A673 (cell line): ENCODE measurements around the gene SRRT. TPM values are rescaled to one million over a fixed set of nuclear protein-coding genes. Genes with fewer than 3 reads are reported as not detected.

ENCODE experiments used
- BruUV-seq: library from RNA; stranded (reverse); fragments of 400-500 nt; replicated peaks from 2 replicates; lab custom pipeline; 2021; lab: Mats Ljungman, UMichigan
- CTCF ChIA-PET: fragments of 300-600 bp; sonication (Branson Sonifier 250); formaldehyde crosslinking; loops from one replicate; lab custom pipeline; 2022; ENCODE audit warnings: antibody characterized with exemption; lab: Charles Lee
- POLR2A ChIA-PET: fragments of 300-600 bp; sonication (Branson Sonifier 250); formaldehyde crosslinking; loops from one replicate; lab custom pipeline; 2022; ENCODE audit warnings: antibody characterized with exemption; ENCODE audit not compliant: low non-redundant PET; lab: Charles Lee
- DNase-seq: peaks from one replicate; pipeline ENCODE4 v3.0.0-alpha.2; 2015; ENCODE audit warnings: low spot score
- H3K27ac ChIP-seq: fragments of 200-600 bp; sonication (generic); 2 replicates; pipeline ENCODE4 v1.5.1; 2016; ENCODE audit warnings: mixed run types, low read depth, mild to moderate bottlenecking, mixed read lengths, antibody characterized with exemption, low read length; ENCODE audit not compliant: poor library complexity, severe bottlenecking
- H3K27me3 ChIP-seq: fragments of 200-600 bp; sonication (generic); replicated peaks from 2 replicates; pipeline ENCODE4 v1.6.1; 2017; ENCODE audit warnings: mixed run types, low read depth, mild to moderate bottlenecking, mixed read lengths, antibody characterized with exemption, low read length; ENCODE audit not compliant: insufficient read depth, poor library complexity
- H3K36me3 ChIP-seq: fragments of 200-600 bp; sonication (generic); 2 replicates; pipeline ENCODE4 v1.6.1; 2016; ENCODE audit warnings: mixed run types, mild to moderate bottlenecking, mixed read lengths, antibody characterized with exemption, low read length; ENCODE audit not compliant: insufficient read depth, poor library complexity, severe bottlenecking
- H3K4me1 ChIP-seq: fragments of 200-600 bp; sonication (generic); 2 replicates; pipeline ENCODE4 v1.6.1; 2017; ENCODE audit warnings: mixed run types, mild to moderate bottlenecking, mixed read lengths, antibody characterized with exemption, low read length; ENCODE audit not compliant: insufficient read depth, poor library complexity, severe bottlenecking
- H3K4me3 ChIP-seq: fragments of 200-600 bp; sonication (generic); 2 replicates; pipeline ENCODE4 v1.5.1; 2016; ENCODE audit warnings: low read depth, mixed run types, mild to moderate bottlenecking, mixed read lengths, low read length; ENCODE audit not compliant: poor library complexity, severe bottlenecking
- H3K9me3 ChIP-seq: fragments of 200-600 bp; sonication (generic); 2 replicates; pipeline ENCODE4 v1.6.1; 2016; ENCODE audit warnings: mixed run types, low read depth, mild to moderate bottlenecking, mixed read lengths, antibody characterized with exemption, low read length; ENCODE audit not compliant: poor library complexity, severe bottlenecking
- CTCF ChIP-seq: fragments of 300-800, 200-600 bp; sonication (generic); conservative IDR thresholded peaks from 2 replicates; pipeline ENCODE4 v1.5.1; 2017; ENCODE audit warnings: low read depth, mild to moderate bottlenecking, antibody characterized with exemption, low read length, moderate library complexity, mixed read lengths
- EZH2 ChIP-seq: fragments of 200-600 bp; sonication (generic); IDR thresholded peaks from 2 replicates; pipeline ENCODE4 v1.6.1; 2017; ENCODE audit warnings: borderline replicate concordance, low read depth, mild to moderate bottlenecking, mixed read lengths, antibody characterized with exemption, low read length; ENCODE audit not compliant: poor library complexity, severe bottlenecking
- intact Hi-C: fragments of 100-400 bp; cut with micrococcal nuclease; formaldehyde crosslinking; loops from one replicate; pipeline ENCODE4 v1.10.0; 2022; ENCODE audit not compliant: unreplicated experiment
- total RNA-seq: library from RNA; stranded (reverse); gene quantifications from 2 replicates; pipeline ENCODE4 v1.2.3, GENCODE V29; 2021

SRRT gene
- total RNA-seq, 1 experiment from 2014 or later: 277 TPM

- TF ChIP-seq EZH2 (no peak), CTCF (no peak)
- Histone ChIP-seq H3K4me1 (peaks cover 8% of the 10 kb centered on the region), H3K4me3 (no peak overlapping the region), H3K27ac (peak overlapping the region; percentile 47), H3K36me3 (peaks cover 92% of the 10 kb centered on the region), H3K9me3 (no peaks in the 10 kb centered on the region), H3K27me3 (no peaks in the 10 kb centered on the region)
- DNase-seq: no peak
- intact Hi-C loops: no loop called here
- ChIA-PET POLR2A (no interaction called here), CTCF (no interaction called here)
- BruUV-seq: no TSS peak
Measured at GRCh38 chr7:100882785-100883526, 8.1 kb downstream of the SRRT start.

GRCh38 chr7:100884736-100885439, 10.0 kb downstream of the SRRT start:
- ChIA-PET CTCF (no interaction called here), POLR2A (no interaction called here)
- BruUV-seq: TSS peak; percentile 42
- H3K36me3 ChIP-seq: peaks cover 84% of the 10 kb centered on the region
- H3K9me3 ChIP-seq: no peaks in the 10 kb centered on the region
- no peak for DNase-seq
- H3K4me1 ChIP-seq: peaks cover 21% of the 10 kb centered on the region
- no peaks in the 10 kb centered on the region for H3K27me3 ChIP-seq
- H3K27ac ChIP-seq: no peak overlapping the region
- no peak for TF ChIP-seq EZH2
- no peak for TF ChIP-seq CTCF
- H3K4me3 ChIP-seq: no peak overlapping the region
- intact Hi-C loops: no loop called here

GRCh38 chr7:100885440-100886141, 10.7 kb downstream of the SRRT start:
- Histone ChIP-seq H3K36me3 (peaks cover 82% of the 10 kb centered on the region), H3K4me3 (no peak overlapping the region), H3K9me3 (no peaks in the 10 kb centered on the region), H3K27ac (no peak overlapping the region), H3K4me1 (peaks cover 23% of the 10 kb centered on the region), H3K27me3 (no peaks in the 10 kb centered on the region)
- POLR2A ChIA-PET: no interaction called here
- BruUV-seq: no TSS peak
- CTCF ChIA-PET: no interaction called here
- DNase-seq: no peak
- no peak for TF ChIP-seq CTCF
- no peak for TF ChIP-seq EZH2
- intact Hi-C loops: no loop called here
